H1 (cell line): ENCODE results near the gene FANCD2. TPM values are rescaled to one million over a fixed set of nuclear protein-coding genes. Genes with fewer than 3 reads are reported as not detected.
A peak's percentile ranks its signal among the peaks of the same experiment; 100 is the strongest.

Experiments used
- CTCF ChIA-PET: fragments of 300-600 bp; sonication (Branson Sonifier 250); formaldehyde crosslinking; loops from one replicate; lab custom pipeline; 2021; ENCODE audit not compliant: partially characterized antibody; lab: Charles Lee
- POLR2A ChIA-PET: fragments of 300-600 bp; sonication (Branson Sonifier 250); formaldehyde crosslinking; loops from one replicate; lab custom pipeline; 2021; ENCODE audit warnings: inconsistent platforms; ENCODE audit not compliant: partially characterized antibody; lab: Charles Lee
- DNase-seq, 2 experiments: peaks; one replicate each; pipeline versions ENCODE4 v3.0.0 to v3.0.0-alpha.2; 2010 to 2022; ENCODE audit warnings: low spot score in 2 of 2, low read depth in 1 of 2, mixed read lengths in 1 of 2
- FAIRE-seq: peaks from 2 replicates; lab custom pipeline; 2011; peaks lifted over from hg19 to GRCh38; lab: Jason Lieb, UNC
- H2AFZ ChIP-seq: 2 replicates; pipeline ENCODE4 v1.8.1; 2012; ENCODE audit warnings: low read length, inconsistent platforms
- H2AK5ac ChIP-seq: 2 replicates; pipeline ENCODE4 v1.6.1; 2013; ENCODE audit warnings: low read depth, low read length
- H2BK120ac ChIP-seq: replicated peaks from 2 replicates; pipeline ENCODE3; 2013; ENCODE audit warnings: low read depth, low read length, inconsistent platforms
- H2BK12ac ChIP-seq: 2 replicates; pipeline ENCODE4 v1.6.1; 2013; ENCODE audit warnings: low read depth, low read length
- H2BK15ac ChIP-seq: 2 replicates; pipeline ENCODE4 v1.6.1; 2013; ENCODE audit warnings: low read length
- H2BK20ac ChIP-seq: 2 replicates; pipeline ENCODE4 v1.6.1; 2013; ENCODE audit warnings: low read length
- H2BK5ac ChIP-seq: 2 replicates; pipeline ENCODE4 v1.6.1; 2013; ENCODE audit warnings: low read depth, low read length
- H3K14ac ChIP-seq: 2 replicates; pipeline ENCODE4 v1.6.1; 2013; ENCODE audit warnings: inconsistent platforms; ENCODE audit not compliant: insufficient read length
- H3K18ac ChIP-seq: 2 replicates; pipeline ENCODE4 v1.6.1; 2013; ENCODE audit warnings: low read length; ENCODE audit errors: extremely low read depth
- H3K23ac ChIP-seq: 2 replicates; pipeline ENCODE4 v1.6.1; 2013; ENCODE audit warnings: inconsistent platforms; ENCODE audit not compliant: insufficient read length
- H3K23me2 ChIP-seq: 2 replicates; pipeline ENCODE4 v1.6.1; 2013; ENCODE audit warnings: low read depth, low read length
- H3K27ac ChIP-seq: 2 replicates; pipeline ENCODE4 v1.6.1; 2011; ENCODE audit warnings: low read depth, low read length, inconsistent platforms
- H3K27me3 ChIP-seq, 4 experiments: replicated peaks in 1 of 4; 1 replicate in 1 of 4; 2 replicates in 3 of 4; pipeline versions ENCODE4 v1.6.1 to v1.8.1; 2011 to 2013; ENCODE audit warnings: low read length in 3 of 4, mild to moderate bottlenecking in 3 of 4, inconsistent platforms in 2 of 4, mixed read lengths in 2 of 4, moderate library complexity in 1 of 4; ENCODE audit not compliant: control insufficient read depth in 3 of 4, insufficient read depth in 3 of 4; ENCODE audit errors: extremely low read depth in 1 of 4
- H3K36me3 ChIP-seq, 4 experiments: 2 replicates each; pipeline versions ENCODE4 v1.6.1 to v1.8.1; 2011 to 2013; ENCODE audit warnings: mild to moderate bottlenecking in 4 of 4, low read length in 3 of 4, moderate library complexity in 2 of 4, control low read depth in 1 of 4, inconsistent platforms in 1 of 4; ENCODE audit not compliant: insufficient read depth in 4 of 4, control insufficient read depth in 2 of 4
- H3K4ac ChIP-seq: replicated peaks from 2 replicates; pipeline ENCODE3; 2013; ENCODE audit warnings: low read length, low read depth, mixed read lengths, inconsistent platforms; ENCODE audit not compliant: insufficient read length
- H3K4me1 ChIP-seq, 4 experiments: replicated peaks in 1 of 4; 1 replicate in 1 of 4; 2 replicates in 3 of 4; pipeline versions ENCODE4 v1.6.1 to v1.8.1; 2011 to 2013; ENCODE audit warnings: low read length in 3 of 4, inconsistent platforms in 2 of 4, mixed read lengths in 1 of 4; ENCODE audit not compliant: insufficient read depth in 4 of 4, control insufficient read depth in 3 of 4
- H3K4me2 ChIP-seq, 2 experiments: 2 replicates each; pipeline versions ENCODE4 v1.6.1 to v1.8.1; 2011 to 2013; ENCODE audit warnings: low read depth in 2 of 2, low read length in 2 of 2, control low read depth in 1 of 2, inconsistent platforms in 1 of 2, mild to moderate bottlenecking in 1 of 2; ENCODE audit not compliant: insufficient read depth in 1 of 2
- H3K4me3 ChIP-seq, 4 experiments: fragments of 200-600, 300-600 bp in 1 of 4; sonication (generic), shearing (Covaris generic), sonication (Bioruptor Twin) in 1 of 4; 2 replicates each; pipeline versions ENCODE4 v1.5.1 to v1.8.1; 2011 to 2016; ENCODE audit warnings: low read length in 4 of 4, low read depth in 3 of 4, control low read depth in 2 of 4, inconsistent platforms in 2 of 4, mild to moderate bottlenecking in 2 of 4, mixed read lengths in 1 of 4, moderate library complexity in 1 of 4; ENCODE audit not compliant: insufficient read depth in 2 of 4; ENCODE audit errors: extremely low read depth in 1 of 4
- H3K56ac ChIP-seq: replicated peaks from 2 replicates; pipeline ENCODE3; 2013; ENCODE audit warnings: low read depth, mild to moderate bottlenecking, mixed read lengths, low read length, inconsistent platforms; ENCODE audit not compliant: insufficient read length
- H3K79me1 ChIP-seq: 2 replicates; pipeline ENCODE4 v1.6.1; 2013; ENCODE audit warnings: low read depth, low read length, control low read depth
- H3K79me2 ChIP-seq, 2 experiments: 2 replicates each; pipeline versions ENCODE4 v1.6.1 to v1.8.1; 2012 to 2013; ENCODE audit warnings: low read length in 2 of 2, mild to moderate bottlenecking in 2 of 2, inconsistent platforms in 1 of 2; ENCODE audit not compliant: insufficient read depth in 2 of 2, control insufficient read depth in 1 of 2
- H3K9ac ChIP-seq, 4 experiments: replicated peaks in 1 of 4; 1 replicate in 1 of 4; 2 replicates in 3 of 4; pipeline versions ENCODE4 v1.6.1 to v1.8.1; 2011 to 2013; ENCODE audit warnings: low read depth in 3 of 4, low read length in 3 of 4, control low read depth in 2 of 4, mild to moderate bottlenecking in 2 of 4, moderate library complexity in 2 of 4, inconsistent platforms in 1 of 4; ENCODE audit errors: extremely low read depth in 1 of 4
- H3K9me3 ChIP-seq, 2 experiments: 2 replicates each; pipeline versions ENCODE4 v1.6.1 to v1.8.1; 2012 to 2013; ENCODE audit warnings: mild to moderate bottlenecking in 2 of 2, moderate library complexity in 2 of 2, control low read depth in 1 of 2, inconsistent platforms in 1 of 2, low read depth in 1 of 2, low read length in 1 of 2, mixed read lengths in 1 of 2; ENCODE audit not compliant: insufficient read depth in 2 of 2
- H4K20me1 ChIP-seq, 2 experiments: replicated peaks in 1 of 2; 2 replicates each; pipeline versions ENCODE3 to v1.8.1; 2011 to 2013; ENCODE audit warnings: inconsistent platforms in 2 of 2, low read length in 2 of 2, mild to moderate bottlenecking in 1 of 2; ENCODE audit not compliant: insufficient read depth in 2 of 2, control insufficient read depth in 1 of 2
- H4K5ac ChIP-seq: 2 replicates; pipeline ENCODE4 v1.6.1; 2013; ENCODE audit warnings: low read length, low read depth, mixed read lengths, inconsistent platforms; ENCODE audit not compliant: insufficient read length
- H4K8ac ChIP-seq: 2 replicates; pipeline ENCODE4 v1.8.0; 2013; ENCODE audit warnings: mild to moderate bottlenecking, moderate library complexity, low read length, inconsistent platforms; ENCODE audit not compliant: insufficient read depth; ENCODE audit errors: extremely low read depth
- H4K91ac ChIP-seq: replicated peaks from 2 replicates; pipeline ENCODE3; 2013; ENCODE audit warnings: low read length, mixed read lengths, inconsistent platforms; ENCODE audit not compliant: insufficient read length
- FOSL1 ChIP-seq: IDR thresholded peaks from 2 replicates; pipeline ENCODE4 v1.6.1; 2011; ENCODE audit warnings: mild to moderate bottlenecking, low read depth, low read length, moderate library complexity; ENCODE audit not compliant: insufficient read depth
- PHF8 ChIP-seq: fragments of 200-600 bp; sonication (generic); conservative IDR thresholded peaks from 2 replicates; pipeline ENCODE4 v1.7.1; 2012; ENCODE audit warnings: low read depth, mild to moderate bottlenecking, inconsistent platforms, low read length, moderate library complexity
- SAP30 ChIP-seq: fragments of 300-600 bp; sonication (generic); IDR thresholded peaks from 2 replicates; pipeline ENCODE4 v1.7.1; 2012; ENCODE audit warnings: low read length, moderate library complexity, mild to moderate bottlenecking, inconsistent platforms; ENCODE audit not compliant: insufficient read depth, insufficient replicate concordance
- WGBS, 2 experiments: shearing (Covaris generic) in 1 of 2; methylation state at CpG; one replicate each; pipeline versions ENCODE4 v1.1.6 to v1.1.7; 2013 to 2015; ENCODE audit warnings: low lambda C conversion rate in 2 of 2, mixed read lengths in 2 of 2, inconsistent platforms in 1 of 2, low coverage in 1 of 2, missing lambda C conversion rate in 1 of 2; ENCODE audit not compliant: insufficient replicate concordance in 2 of 2, insufficient coverage in 1 of 2, insufficient read length in 1 of 2; ENCODE audit errors: extremely low coverage in 1 of 2, missing lambda C conversion rate in 1 of 2; 5-methylcytosine and 5-hydroxymethylcytosine counted together
- polyA plus RNA-seq, 7 experiments: library from polyadenylated mRNA; depleted of rRNA in 3 of 7; stranded (reverse) in 5 of 7; unstranded in 2 of 7; fragments of >200 nt in 5 of 7; fragments of 200-250 nt in 2 of 7; gene quantifications; 1 replicate in 5 of 7; 2 replicates in 1 of 7; 4 replicates in 1 of 7; pipeline versions ENCODE4 v1.2.1 to v1.2.3, GENCODE V29; 2011 to 2013; ENCODE audit warnings: missing spikeins in 2 of 7, mixed read lengths in 2 of 7
- total RNA-seq: library from RNA; stranded (reverse); fragmentation: NEBNext Ultra II Directional; extraction: Animal tissue kit (Norgen Biotek cat#: 25700); gene quantifications from 2 replicates; pipeline ENCODE4 v1.2.1, GENCODE V29; 2021
- TF ChIP-seq, protein P1 (sequence below): IDR thresholded peaks from 2 replicates; pipeline ENCODE4 v1.6.1; 2011; ENCODE audit warnings: low read depth, mild to moderate bottlenecking, low read length; ENCODE audit not compliant: insufficient read depth
- TF ChIP-seq, protein P2 (sequence below): IDR thresholded peaks from 2 replicates; pipeline ENCODE4 v1.6.1; 2012; ENCODE audit warnings: inconsistent platforms

Gene FANCD2
- total and polyA plus RNA-seq, 2 of the 8 experiments (the other 6 are each of a cell fraction or from before 2014, with no cell fraction given): 33.1 to 77.8 TPM

DNA sequence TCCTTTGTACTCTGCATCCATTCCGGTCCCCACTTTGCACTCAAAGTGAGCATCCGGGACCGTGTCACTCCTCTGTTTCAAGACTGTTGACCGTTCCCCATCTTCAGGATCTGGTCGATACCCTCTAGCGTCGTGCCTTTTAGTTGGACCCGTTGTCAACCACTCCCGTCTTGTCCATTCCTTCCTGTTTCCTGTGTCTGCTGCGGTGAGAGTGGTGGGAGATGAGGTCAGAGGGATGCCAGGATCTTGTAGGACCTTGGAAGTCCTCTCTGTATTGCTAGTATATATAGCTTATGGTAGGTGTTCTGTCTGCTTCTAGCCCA, 89.9 kb downstream of the FANCD2 start:
- peaks cover 13 to 43% of the 10 kb centered on the region in 2 experiments for H3K79me2 ChIP-seq
- H3K18ac ChIP-seq: no peak overlapping the region
- H3K23me2 ChIP-seq: peaks cover 9% of the 10 kb centered on the region
- no peaks in the 10 kb centered on the region for H3K9me3 ChIP-seq
- ChIA-PET CTCF (interaction anchor here (1.2 to 1.5 kb wide), 3 partner anchors 12 to 107 kb away, joined by 3 to 4 read pairs (median 4); no protein-coding TSS in a partner anchor), POLR2A (interaction anchor here (1.0 to 1.4 kb wide), 3 partner anchors 9 to 25 kb away, joined by 3 to 4 read pairs (median 3); partner anchors contain the start of gene VHL)
- no peak overlapping the region for H2BK15ac ChIP-seq
- no peak overlapping the region for H3K4ac ChIP-seq
- DNase-seq (peak in 1 of 2 experiments; percentile 54), FAIRE-seq (no peak)
- H3K4me1 ChIP-seq: peaks cover 0 to 3% (median 0%) of the 10 kb centered on the region in 4 experiments; a peak in 2 of 7 replicates
- no peak overlapping the region for H4K91ac ChIP-seq
- peaks cover 0 to 7% of the 10 kb centered on the region in 2 experiments for H4K20me1 ChIP-seq
- no peak overlapping the region for H3K14ac ChIP-seq
- peak overlapping the region; percentile 91 to 100 for H3K4me2 ChIP-seq
- peak overlapping the region; percentile 52 for H2AFZ ChIP-seq
- H4K5ac ChIP-seq: no peak overlapping the region
- H3K56ac ChIP-seq: no peak overlapping the region
- peaks cover 12% of the 10 kb centered on the region for H3K79me1 ChIP-seq
- H3K27ac ChIP-seq: peak overlapping the region; percentile 58
- H3K27me3 ChIP-seq: no peaks in the 10 kb centered on the region
- H2AK5ac ChIP-seq: peak overlapping the region; percentile 79; the same call in 1 of the 2 replicates
- WGBS, 2 experiments: 4% methylated on average over 10 of the region's 10 CpGs; no CpG with 5 or more reads in 1 of the 2 experiments
- peak overlapping the region; percentile 50; the same call in 1 of the 2 replicates for H2BK12ac ChIP-seq
- H2BK5ac ChIP-seq: peak overlapping the region; percentile 85
- no peak overlapping the region for H2BK20ac ChIP-seq
- peak overlapping the region in 3 of 4 experiments; percentile 72 to 92 (median 74); a peak in 6 of 7 replicates for H3K9ac ChIP-seq
- H3K36me3 ChIP-seq: peaks cover 0 to 6% (median 2%) of the 10 kb centered on the region in 4 experiments; a peak in 2 of 8 replicates
- H3K4me3 ChIP-seq: peak overlapping the region; percentile 85 to 99 (median 96)
- H4K8ac ChIP-seq: no peak overlapping the region
- H3K23ac ChIP-seq: no peak overlapping the region
- TF ChIP-seq SAP30: peak; percentile 25
- TF ChIP-seq PHF8: no peak
- TF ChIP-seq, protein P1, sequence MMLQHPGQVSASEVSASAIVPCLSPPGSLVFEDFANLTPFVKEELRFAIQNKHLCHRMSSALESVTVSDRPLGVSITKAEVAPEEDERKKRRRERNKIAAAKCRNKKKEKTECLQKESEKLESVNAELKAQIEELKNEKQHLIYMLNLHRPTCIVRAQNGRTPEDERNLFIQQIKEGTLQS: no peak
- TF ChIP-seq, protein P2, sequence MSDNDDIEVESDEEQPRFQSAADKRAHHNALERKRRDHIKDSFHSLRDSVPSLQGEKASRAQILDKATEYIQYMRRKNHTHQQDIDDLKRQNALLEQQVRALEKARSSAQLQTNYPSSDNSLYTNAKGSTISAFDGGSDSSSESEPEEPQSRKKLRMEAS: no peak
- TF ChIP-seq FOSL1: no peak
- H2BK120ac ChIP-seq: no peak overlapping the region
